Cardiac fibroblast (primary cell): ENCODE measurements around the gene ECT2L.
A peak's percentile ranks its signal among the peaks of the same experiment; 100 is the strongest.

Source experiments
- DNase-seq, 2 donors: peaks; one replicate each; pipeline versions ENCODE4 v3.0.0 to v3.0.0-alpha.2; 2010; ENCODE audit warnings: low read depth in 2 of 2
- H3K4me3 ChIP-seq, 2 donors: replicated peaks in 1 of 2; 1 replicate in 1 of 2; 2 replicates in 1 of 2; pipeline ENCODE4 v1.5.1; 2011; ENCODE audit warnings: low read depth in 2 of 2, low read length in 2 of 2, mild to moderate bottlenecking in 2 of 2, moderate library complexity in 1 of 2
- CTCF ChIP-seq: IDR thresholded peaks from one replicate; pipeline ENCODE4 v1.5.1; 2011; ENCODE audit warnings: low read depth, mild to moderate bottlenecking, low read length, inconsistent platforms

ECT2L gene

DNA sequence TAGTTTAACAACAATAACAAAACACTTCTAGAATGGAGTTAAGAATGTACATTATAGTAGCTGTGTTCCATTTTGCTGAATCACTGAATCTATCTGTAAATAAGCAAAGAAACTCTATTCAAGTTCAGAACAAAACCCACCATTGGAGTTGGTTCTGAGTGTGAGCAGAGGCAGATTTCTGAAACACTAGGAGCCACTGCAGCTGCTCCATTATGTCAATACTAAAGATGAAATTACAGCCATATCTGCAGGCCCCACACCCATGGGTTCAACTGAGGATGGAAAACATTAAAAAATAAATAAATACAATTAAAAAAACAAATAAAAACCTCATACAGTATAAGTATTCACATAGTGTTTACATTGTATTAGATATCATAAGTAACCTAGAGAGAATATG, 101.1 kb downstream of the ECT2L start:
- no peak overlapping the region for H3K4me3 ChIP-seq
- TF ChIP-seq CTCF: no peak
- DNase-seq: no peak

GRCh38 chr6:138907167-138907566, 111.3 kb downstream of the ECT2L start:
- H3K4me3 ChIP-seq: no peak overlapping the region
- no peak for TF ChIP-seq CTCF
- no peak for DNase-seq

GRCh38 chr6:138909511-138909910, 113.6 kb downstream of the ECT2L start:
- TF ChIP-seq CTCF: no peak
- no peak overlapping the region for H3K4me3 ChIP-seq
- DNase-seq: no peak

GRCh38 chr6:138909975-138910374, 114.1 kb downstream of the ECT2L start:
- TF ChIP-seq CTCF: no peak
- DNase-seq: no peak
- no peak overlapping the region for H3K4me3 ChIP-seq

DNA sequence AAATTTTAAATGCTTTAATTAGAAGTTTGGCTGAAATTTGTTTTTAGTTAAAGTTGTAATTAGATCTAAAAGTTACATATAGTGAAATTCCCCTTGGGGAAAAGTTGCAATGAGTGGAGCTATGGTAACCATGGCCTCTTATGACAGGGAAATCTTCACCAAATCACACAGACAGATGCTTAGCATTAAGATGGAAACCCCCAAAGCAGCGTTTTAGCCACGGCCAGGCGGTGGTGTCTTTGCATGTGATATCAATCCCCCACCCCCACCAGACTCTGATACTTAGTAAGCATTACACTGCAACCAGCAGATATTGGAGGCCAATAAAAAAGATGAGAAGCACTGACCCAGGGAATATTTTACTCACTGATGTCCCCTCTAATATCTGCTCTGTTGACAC, 116.4 kb downstream of the ECT2L start:
- no peak for DNase-seq

GRCh38 chr6:138914701-138915100, 118.8 kb downstream of the ECT2L start:
- DNase-seq: no peak
- H3K4me3 ChIP-seq: no peak overlapping the region
- TF ChIP-seq CTCF: no peak

More for the DNA sequence above, 116.4 kb downstream of the ECT2L start:
- TF ChIP-seq CTCF: no peak
- H3K4me3 ChIP-seq: no peak overlapping the region

GRCh38 chr6:138920906-138921305, 125.0 kb downstream of the ECT2L start:
- TF ChIP-seq CTCF: no peak
- peak in 1 of 2 donors; percentile 3 for DNase-seq
- no peak overlapping the region for H3K4me3 ChIP-seq
